ENCODE results near the gene CTAGE9. TPM values are rescaled to one million over a fixed set of nuclear protein-coding genes. Genes with fewer than 3 reads are reported as not detected.
"Not testable (repeated sequence)": the region's sequence is repeated elsewhere in the genome, so short reads cannot be mapped to it uniquely, and the experiment has no call there.

The CTAGE9 gene
- total RNA-seq: not detected

DNA sequence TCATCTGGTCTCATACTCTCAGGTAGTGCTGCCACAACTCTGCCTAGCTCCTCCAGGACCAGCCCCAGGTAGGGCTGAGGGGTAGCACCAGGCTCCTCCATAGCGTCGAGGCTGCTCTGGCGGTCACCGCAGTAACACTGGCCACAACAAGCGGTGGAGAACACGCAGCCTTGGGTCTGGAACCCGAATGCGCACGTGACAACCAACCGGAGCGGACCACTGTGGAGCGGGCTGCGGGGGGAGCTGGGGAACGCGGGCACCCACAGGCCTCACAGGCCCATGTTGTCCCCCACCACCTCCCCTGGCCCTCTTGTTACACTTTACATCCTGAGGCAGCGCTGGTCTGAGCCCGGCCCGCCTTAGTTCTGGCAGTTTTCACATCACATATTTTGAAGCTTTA lies at the start of gene CTAGE9:
CTAGE9 (minus strand) TSS at position 101 of the 400 bp plus-strand sequence; CDS start at position 101, 0 bp downstream.
- DNase-seq: not testable (repeated sequence)

DNA sequence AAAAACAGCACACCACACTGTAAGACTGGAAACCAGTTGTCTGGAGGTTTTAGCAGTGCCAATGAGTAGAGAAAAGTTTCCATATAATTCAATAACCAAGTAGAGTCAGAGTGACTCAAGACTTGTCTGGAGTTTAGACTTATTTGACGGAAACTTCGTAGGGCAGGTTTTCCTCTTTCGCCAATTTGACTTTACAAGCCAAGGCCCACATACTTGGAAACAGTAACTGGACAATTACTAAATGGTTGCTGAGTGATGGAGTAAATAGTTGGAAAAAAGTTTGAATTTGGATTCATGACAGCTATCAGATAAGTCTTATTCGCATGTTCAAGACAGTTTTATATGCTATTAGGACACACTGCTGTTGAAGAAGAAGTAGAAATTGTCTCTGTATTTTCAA lies 48.1 kb upstream of the CTAGE9 start:
- DNase-seq: no peak

- DNase-seq: no peak
These were observed 45.2 kb upstream of the CTAGE9 start for GRCh38 chr6:131756039-131756438.

DNA sequence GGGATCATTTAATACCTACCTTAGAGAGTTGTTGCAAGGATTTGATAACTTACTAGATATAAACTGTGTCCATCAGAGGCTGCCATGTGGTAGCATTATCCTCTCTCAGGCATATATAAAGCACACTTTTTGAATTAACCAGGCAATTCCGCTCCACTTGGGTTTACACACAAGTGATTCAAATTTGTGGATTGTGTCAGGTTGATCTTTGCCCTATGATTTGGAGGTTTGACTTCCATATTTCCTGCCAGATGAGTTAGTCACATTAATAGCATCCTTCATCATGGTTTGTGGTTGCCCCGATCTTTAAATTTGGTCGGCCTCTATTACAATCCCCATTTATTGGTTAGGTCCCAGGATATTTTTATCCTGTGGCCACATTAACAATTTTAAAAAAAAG lies 44.8 kb upstream of the CTAGE9 start:
- DNase-seq: no peak

GRCh38 chr6:131754715-131755567 lies 44.1 kb upstream of the CTAGE9 start:
- DNase-seq: no peak

DNA sequence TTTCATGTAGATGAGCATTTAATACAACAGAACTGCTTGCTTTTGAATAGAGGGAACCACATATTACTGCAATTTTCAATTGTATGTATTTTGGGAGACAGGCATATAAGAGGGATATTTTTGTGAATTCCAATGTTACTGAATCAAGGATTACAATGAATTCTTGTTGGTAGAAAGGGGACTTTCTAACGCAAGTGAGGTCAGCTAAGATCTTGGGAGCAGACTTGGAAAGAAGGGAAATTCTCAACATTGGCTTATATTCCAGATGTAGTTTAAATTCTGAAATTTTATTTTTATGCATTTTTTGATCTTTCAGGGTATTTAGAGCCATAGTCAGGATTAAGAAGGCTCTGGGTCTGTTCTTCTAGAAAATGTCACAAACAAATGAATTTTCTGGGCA lies 43.3 kb upstream of the CTAGE9 start:
- no peak for DNase-seq

DNA sequence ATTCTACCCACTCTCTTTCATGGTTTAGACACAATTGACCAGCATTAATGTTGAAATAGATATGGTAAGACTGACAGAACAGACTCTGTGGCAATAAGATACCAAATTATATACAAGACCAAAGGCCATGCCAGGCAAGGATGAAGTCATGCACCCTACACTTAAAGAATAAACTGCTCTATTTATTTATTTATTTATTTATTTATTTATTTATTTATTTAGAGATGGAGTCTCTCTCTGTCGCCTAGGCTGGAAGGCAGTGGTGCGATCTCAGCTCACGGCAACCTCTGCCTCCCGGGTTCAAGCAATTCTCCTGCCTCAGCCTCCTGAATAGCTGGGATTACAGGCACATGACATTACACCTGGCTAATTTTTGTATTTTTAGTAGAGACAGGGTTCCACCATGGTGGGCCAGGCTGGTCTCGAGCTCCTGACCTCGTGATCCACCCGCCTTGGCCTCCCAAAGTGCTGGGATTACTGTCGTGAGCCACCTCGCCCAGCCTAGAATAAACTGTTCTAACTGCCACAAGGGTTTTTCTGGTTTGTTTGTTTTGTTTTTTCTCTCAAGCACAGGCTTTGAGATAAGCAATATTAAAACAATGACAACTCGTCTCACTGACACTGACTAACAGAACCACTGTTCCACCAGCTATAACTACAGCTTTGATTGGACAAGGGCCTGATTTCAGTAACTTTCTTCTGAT lies 40.3 kb upstream of the CTAGE9 start:
- not testable (repeated sequence) for DNase-seq

- DNase-seq: no peak
These were observed 38.2 kb upstream of the CTAGE9 start for GRCh38 chr6:131749023-131749422.

GRCh38 chr6:131747821-131748353 lies 37.1 kb upstream of the CTAGE9 start:
- DNase-seq: no peak

DNA sequence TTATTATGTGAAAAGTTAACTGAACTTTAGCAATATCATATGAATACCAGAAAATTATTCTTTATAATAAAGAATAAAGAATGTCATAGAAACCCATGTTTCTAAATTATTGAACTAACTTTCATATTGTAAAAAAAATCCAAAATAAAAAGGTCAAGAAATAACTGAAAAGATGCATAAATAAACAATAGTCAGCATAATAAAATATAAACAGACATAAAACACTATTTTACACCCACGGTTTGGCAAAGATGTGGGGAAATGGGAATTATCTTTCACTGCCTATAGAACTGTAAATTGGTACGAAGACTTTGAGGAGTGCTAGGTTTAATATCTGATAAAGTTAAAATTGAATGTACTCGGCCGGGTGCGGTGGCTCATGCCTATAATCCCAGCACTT lies 34.7 kb upstream of the CTAGE9 start:
- no peak for DNase-seq

DNA sequence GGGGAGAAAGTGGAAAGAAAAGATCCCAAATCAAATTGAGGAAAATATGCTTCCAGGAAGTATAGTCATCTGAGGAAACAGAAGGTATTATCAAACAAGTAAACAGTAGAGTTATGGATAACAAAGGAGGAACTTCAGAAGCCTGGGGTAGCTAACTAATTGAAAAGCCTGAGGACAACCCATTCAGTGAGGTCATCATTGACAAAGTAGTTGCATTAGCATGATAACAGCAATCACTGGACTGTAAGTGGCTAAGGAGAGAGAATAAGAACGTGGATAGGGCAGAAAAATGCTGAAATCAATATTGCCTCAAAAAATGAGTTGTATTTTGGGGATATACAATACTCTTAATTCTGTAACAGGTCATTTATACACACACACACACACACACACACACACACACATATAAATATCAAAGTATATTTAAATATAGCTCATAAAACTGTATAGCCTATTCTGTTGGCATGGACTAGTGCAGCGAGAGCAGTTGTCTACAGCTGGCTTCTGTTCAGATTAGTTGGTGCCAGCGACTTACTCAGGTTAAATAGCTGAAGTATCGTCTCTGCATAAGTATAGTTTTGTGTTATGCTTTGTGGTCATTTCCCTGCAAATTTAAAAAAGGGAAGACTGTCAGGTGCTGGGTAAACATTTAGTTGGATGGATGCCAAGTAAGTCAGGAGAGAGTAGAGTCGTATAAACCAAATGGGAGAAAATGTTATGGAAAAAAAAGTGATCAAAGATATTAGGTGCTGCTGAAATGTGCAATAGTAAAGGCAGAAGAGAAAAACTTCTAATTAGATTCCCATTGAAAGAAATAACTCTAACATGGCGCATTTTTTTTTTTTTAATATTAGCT lies 33.8 kb upstream of the CTAGE9 start:
- no peak for DNase-seq

- no peak for DNase-seq
These were observed 31.0 kb upstream of the CTAGE9 start for GRCh38 chr6:131741688-131742393.

GRCh38 chr6:131740161-131740560 lies 29.3 kb upstream of the CTAGE9 start:
- DNase-seq: no peak

DNA sequence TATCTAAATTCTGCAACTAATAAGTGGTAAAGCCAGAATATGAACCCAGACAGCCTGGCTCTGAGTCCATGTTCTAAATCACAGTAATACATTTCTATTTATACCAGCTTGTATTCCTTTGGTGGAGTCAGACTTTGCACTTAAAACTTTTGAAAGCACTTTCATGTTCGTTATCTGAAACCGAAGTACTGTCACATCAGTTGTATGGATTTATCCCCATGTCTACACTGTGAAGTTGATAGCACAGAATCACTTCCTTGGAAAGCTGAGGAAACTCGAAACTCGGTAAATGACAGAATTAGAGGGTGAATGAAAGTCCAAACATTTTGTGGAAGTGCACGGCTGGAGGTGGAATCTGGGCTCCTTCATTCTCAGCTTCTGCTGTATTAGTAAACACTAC lies 28.3 kb upstream of the CTAGE9 start:
- DNase-seq: no peak

DNA sequence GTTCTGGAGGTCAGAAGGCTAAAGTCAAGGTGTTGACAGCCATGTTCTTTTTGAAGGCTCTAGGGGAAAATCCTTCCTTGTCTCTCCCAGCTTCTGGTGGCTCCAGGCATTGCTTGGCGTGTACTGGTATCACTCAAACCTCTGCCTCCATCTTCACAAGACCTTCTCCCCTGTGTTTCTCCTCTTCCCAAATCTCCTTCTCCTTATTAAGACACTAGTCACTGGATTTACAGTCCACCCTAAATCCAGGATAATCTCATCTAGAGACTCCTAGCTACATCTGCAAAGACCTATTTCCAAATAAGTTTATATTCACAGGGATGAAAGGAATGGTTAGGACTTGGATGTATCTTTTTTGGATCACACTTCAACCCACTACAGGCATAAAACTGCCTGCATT lies 26.0 kb upstream of the CTAGE9 start:
- DNase-seq: no peak

DNA sequence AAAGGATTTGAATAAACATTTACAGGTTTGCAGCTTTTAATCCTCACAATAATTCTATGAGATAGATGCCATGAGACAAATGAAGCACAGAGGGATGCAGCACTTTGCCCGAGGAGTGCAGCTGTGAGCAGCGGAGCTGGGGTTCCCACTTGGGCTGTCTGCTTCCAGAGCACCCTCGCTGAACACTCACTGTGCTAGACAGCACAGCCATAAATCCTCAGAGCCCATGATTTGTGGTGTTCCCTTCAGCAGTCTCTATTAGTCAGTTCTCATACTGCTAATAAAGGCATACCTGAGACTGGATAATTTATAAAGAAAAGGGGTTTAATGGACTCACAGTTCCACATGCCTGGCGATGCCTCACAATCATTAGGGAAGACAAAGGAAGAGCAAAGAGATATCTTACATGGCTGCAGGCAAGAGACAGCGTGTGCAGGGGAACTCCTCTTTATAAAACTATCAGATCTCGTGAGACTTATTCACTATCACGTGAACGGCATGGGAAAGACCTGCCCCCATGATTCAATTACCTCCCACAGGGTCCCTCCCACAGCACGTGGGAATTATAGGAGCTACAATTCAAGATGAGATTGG lies 25.3 kb upstream of the CTAGE9 start:
- no peak for DNase-seq

GRCh38 chr6:131733376-131734016 lies 22.7 kb upstream of the CTAGE9 start:
- DNase-seq: no peak

GRCh38 chr6:131731224-131731623 lies 20.4 kb upstream of the CTAGE9 start:
- no peak for DNase-seq

DNA sequence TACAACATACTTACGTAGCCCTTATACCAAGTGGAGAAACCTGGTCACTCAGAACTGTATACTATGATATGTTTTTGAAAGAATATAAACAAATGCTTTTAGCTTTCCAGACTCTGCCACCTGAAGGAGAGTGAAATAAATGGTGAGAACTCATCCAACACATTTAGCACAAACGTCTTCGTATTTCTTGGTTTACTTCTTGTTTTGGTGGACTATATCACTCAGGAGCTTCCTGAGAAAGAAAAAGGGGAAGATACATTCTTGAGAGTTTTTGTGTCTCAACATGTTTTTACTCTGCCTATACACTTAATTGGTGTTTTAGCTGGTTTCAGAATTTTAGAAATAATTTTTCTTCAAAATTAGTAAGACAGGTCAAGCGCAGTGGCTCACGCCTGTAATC lies 19.4 kb upstream of the CTAGE9 start:
- no peak for DNase-seq

DNA sequence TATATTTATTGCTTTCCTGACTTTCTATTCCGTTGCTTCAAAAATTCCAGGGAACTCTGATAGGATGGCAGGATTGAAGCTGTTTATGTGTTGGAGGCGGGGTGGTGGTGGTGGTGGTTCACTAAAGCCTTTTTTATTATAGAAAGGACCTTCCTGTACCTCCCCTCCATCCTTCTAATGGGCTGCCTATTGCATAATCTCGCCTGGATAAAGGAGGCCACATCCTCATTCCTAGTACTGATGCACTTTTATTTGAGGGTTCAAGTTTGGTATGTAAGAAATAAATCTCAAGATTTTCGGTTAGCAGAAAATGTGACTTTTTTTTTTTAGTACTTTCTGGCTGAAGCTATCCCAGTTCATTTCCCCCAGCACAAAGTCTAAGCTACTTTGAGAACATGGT lies 18.7 kb upstream of the CTAGE9 start:
- DNase-seq: no peak

All from skin of body (tissue), 2 donors.